Hematopoietic multipotent progenitor cell treated with erythropoietin and hydrocortisone succinate and interleukin-3 and kit ligand, for 8 days (in vitro differentiated cells): ENCODE results near the gene OR10H4.
"Not testable (repeated sequence)": the region's sequence is repeated elsewhere in the genome, so short reads cannot be mapped to it uniquely, and the experiment has no call there.

ENCODE experiments used
- DNase-seq: peaks from one replicate; pipeline ENCODE4 v3.0.0-alpha.2; 2015

Gene OR10H4

GRCh38 chr19:15948223-15949058 lies at the start of gene OR10H4:
Gene OR10H4 (plus strand): TSS chr19:15949008. CDS start chr19:15949008, 0 bp downstream.
- no peak for DNase-seq

DNA sequence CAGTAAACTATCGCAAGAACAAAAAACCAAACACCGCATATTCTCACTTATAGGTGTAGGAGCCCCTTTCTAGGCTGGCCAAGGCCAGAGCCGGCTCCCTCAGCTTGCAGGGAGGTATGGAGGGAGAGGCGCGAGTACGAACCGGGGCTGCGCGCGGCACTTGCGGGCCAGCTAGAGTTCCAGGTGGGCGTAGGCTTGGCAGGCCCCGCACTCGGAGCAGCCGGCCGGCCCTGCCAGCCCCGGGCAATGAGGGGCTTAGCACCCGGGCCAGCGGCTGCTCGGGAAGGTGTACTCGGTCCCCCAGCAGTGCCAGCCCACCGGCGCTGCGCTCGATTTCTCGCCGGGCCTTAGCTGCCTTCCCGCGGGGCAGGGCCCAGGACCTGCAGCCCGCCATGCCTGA lies 49.2 kb upstream of the OR10H4 start:
- DNase-seq: not testable (repeated sequence)

DNA sequence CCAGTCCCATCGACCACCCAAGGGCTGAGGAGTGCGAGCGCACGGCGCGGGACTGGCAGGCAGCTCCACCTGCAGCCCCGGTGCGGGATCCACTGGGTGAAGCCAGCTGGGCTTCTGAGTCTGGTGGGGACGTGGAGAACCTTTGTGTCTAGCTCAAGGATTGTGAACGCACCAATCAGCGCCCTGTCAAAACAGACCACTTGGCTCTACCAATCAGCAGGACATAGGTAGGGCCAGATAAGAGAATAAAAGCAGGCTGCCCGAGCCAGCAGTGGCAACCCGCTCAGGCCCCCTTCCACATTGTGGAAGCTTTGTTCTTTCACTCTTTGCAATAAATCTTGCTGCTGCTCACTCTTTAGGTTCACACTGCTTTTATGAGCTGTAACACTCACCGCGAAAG lies 48.8 kb upstream of the OR10H4 start:
- DNase-seq: not testable (repeated sequence)

- DNase-seq: no peak
Measured at GRCh38 chr19:15900504-15900903, 48.3 kb upstream of the OR10H4 start.

DNA sequence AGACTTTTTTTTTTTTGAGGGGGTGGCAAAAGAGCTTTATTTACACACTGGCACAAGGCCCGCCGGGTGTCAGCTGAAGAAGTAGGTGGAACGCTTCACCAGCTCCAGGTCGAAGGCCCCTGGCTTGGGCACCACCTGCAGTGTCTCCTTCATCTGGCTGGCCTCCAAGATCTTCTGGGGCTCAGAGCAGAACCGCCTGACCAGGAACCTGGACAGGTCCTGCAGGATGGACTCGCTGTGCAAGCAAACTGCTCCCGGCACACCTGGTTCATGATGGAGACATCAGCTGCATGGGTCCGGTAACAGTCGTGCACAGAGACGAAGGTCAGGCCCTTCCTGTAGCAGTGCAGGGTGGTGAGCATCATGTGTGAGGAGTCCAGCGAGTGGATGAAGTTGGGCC lies 46.6 kb upstream of the OR10H4 start:
- DNase-seq: no peak

DNA sequence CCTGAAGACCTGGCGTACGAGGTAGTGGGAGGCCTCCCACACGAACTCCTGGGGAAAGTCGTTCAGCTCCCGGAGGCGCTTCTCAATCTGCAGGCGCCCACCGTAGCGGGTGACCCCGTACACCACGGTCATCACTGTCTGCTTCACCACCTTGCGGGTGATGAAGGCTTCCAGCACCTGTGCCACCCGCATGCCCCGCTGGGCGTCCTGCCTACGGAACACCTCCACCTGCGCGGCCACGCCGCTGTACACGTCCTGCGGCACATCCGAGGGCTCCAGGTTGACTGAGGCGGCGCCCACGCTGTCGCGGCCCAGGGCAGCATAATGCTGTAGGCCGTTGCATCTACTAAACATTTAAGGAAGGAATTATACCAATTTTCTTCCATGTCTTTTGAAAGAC lies 45.9 kb upstream of the OR10H4 start:
- not testable (repeated sequence) for DNase-seq

GRCh38 chr19:15905026-15905425 lies 43.8 kb upstream of the OR10H4 start:
- no peak for DNase-seq

GRCh38 chr19:15911599-15912235 lies 37.1 kb upstream of the OR10H4 start:
- no peak for DNase-seq

DNA sequence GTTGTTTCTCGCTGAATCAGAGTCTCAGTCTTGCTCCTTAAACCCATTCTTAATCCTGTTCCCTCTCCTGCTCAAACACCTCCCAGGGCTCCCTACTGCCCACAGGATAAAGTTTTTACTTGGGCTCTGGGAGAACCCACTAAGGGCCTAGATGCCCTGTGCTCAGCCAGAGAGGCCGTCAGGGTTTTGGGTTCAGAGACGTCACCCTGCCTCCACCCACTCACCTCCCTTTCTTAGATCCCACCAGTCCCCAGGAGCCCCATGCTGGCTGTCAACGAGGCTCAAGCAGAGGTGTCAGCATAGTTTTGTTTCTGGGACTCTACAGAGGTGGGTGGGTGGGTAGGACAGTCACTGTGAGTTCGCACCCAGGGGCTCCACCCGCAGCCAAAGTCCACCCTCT lies 35.4 kb upstream of the OR10H4 start:
- DNase-seq: no peak

DNA sequence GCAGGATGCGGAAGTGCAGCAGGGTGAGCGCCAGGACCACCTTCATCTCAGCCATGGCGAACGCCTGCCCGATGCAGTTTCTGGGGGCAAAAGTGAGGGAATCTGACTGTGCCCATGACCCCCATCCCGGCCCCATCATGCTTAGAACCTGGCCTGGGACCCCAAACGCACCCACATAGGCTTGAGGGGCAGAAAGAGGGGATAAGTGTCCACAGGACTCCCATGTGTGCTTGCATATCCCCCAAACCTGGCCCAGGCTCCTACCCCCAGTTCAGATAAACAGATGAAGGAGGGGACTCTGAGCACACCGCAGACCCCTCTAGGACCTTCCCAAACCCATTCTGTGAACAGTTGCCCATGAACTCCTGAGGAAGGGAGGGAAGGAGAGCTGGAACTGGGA lies 35.0 kb upstream of the OR10H4 start:
- DNase-seq: no peak

DNA sequence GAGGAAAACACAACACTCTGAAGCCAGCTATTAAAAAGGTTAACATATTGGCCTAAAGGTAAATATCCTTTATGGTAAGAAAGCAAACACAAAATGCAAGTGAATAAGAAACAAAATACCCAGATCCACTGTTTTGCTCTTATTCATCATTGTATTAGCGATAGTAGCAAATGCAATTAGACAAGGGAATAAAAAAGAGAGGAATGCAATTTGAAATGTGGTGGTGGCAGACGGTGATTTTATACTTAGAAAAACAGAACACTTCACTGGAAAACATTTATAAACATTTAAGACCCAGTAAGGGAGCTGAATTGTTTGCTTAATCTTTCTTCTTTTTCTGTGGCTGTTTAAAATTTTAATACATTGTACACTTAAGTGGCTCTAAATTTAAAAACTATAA lies 33.7 kb upstream of the OR10H4 start:
- DNase-seq: no peak

DNA sequence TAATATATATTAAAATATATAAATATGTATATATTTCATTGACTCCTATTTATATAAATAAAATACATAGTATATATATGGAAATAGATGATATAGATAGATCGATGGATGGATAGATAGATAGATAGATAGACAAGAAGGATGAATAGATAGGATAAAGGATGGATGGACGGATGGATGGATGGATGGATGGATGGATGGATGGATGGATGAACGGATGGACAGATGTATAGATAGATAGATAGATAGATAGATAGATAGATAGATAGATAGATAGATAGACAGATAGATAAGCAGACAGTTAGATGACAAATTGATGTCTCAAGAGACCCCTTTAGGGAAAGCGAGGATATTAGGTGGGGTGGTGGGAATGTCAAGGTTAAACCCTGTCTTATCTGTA lies 29.6 kb upstream of the OR10H4 start:
- no peak for DNase-seq

GRCh38 chr19:15922021-15922420 lies 26.8 kb upstream of the OR10H4 start:
- no peak for DNase-seq

DNA sequence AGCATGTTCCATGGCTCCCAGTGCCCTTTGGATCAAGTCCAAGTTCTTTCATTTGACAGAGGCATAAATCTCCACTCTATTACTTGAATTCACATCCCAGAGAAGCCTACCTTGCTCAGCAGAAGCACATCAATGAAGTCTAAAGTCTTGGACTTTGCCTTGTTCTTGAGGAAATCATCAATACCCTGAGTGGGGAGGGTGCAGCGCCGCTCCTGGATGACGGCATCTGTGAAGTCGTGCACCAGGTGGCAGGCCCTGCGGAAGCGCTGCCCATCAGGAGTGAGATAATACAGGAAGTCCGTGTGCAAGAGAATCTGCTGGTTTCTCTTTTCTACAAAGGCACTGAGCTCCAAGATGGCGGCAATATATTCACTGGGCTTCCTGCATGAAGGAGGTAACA lies 25.1 kb upstream of the OR10H4 start:
- DNase-seq: no peak

- no peak for DNase-seq
Measured at GRCh38 chr19:15926484-15926883, 22.3 kb upstream of the OR10H4 start.

DNA sequence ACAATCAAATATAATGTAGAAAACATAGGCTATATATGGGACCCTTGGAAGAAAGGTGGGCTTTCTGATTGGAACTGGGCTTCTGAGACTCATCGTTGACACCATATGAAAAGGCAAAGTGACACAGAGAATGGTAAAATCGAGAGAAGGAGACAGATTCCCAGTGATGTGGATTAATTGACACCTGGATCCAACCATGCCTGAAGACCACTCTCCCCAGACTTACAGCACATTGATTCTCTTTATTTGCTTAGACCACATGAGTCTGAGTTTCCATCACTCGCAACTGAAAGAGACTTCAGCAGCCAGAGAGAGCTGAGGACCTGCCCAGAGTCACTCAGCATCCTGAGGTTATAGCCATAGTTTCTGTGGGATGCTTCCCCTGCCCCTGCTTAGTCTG lies 20.5 kb upstream of the OR10H4 start:
- no peak for DNase-seq

- DNase-seq: not testable (repeated sequence)
Measured at GRCh38 chr19:15933761-15934331, 15.0 kb upstream of the OR10H4 start.

- no peak for DNase-seq
Measured at GRCh38 chr19:15934332-15935078, 14.3 kb upstream of the OR10H4 start, which contains the start of gene CYP4F11. Gene CYP4F11 (minus strand): TSS chr19:15934529. CDS start chr19:15934408, 121 bp downstream.

- DNase-seq: no peak
Measured at GRCh38 chr19:15935167-15935702, 13.6 kb upstream of the OR10H4 start.

DNA sequence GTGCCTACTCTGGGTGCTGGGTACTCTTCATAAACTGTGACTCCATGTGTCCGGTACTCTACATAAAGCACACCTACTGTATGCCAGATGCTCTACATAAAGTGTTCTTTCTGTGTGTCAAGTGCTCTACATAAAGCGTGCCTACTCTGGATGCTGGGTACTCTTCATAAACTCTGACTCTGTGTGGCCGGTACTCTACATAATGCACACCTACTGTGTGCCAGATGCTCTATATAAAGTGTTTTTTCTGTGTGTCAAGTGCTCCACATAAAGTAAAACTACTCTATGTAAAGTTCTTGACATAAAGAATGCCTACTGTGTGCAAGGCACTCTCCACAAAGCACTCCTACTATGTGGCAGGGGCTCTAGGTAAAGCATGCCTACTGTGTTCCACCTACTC lies 12.6 kb upstream of the OR10H4 start:
- no peak for DNase-seq

DNA sequence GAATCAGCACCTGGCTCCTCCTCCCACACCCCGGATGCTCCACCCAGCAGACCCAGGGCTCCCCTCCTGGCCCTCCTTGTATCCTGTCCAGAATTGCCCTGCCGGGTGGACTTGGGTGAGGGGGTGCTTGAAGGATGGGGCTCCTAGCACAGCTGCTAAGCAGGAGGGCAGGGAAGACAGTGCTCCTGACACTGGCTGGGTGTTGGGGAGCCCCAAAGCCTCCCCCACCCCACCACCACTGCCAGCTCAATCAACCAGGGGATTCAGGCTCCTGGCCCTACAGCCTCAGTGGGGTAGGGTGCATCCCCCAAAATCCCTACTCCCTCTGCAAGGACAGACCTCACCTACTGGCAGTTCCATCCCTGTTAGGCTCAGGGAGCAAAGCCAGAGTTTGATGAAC lies 11.9 kb upstream of the OR10H4 start:
- no peak for DNase-seq

DNA sequence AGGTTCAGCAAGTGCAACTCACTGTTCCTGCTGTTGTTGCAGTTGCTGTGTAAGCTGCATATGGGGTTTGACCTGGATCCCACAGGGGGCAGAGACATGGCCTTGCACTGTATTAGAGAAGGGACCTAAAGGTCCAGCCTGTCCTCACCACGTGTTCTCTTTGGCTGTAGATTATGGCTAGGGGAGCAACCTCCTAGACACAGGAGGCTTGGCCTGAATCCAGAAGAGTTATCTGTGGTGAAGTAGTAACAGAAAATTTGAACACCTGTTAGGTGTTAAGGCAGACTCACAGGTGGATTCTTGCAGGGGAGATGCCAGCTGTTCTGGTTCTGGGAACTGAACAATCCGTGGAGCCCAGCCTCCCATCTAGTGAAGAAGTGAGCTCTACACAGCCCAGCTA lies 11.0 kb upstream of the OR10H4 start:
- DNase-seq: no peak

GRCh38 chr19:15944401-15944800 lies 4.4 kb upstream of the OR10H4 start:
- no peak for DNase-seq
